PFSK-1 (cell line): ENCODE results near the gene MAPKAPK3.

Experiments
- POLR2AphosphoS5 ChIP-seq: IDR thresholded peaks from 2 replicates; pipeline ENCODE4 v1.6.1; 2012; ENCODE audit warnings: low read depth, mild to moderate bottlenecking, control low read depth, low read length, moderate library complexity
- SIN3A ChIP-seq: IDR thresholded peaks from 2 replicates; pipeline ENCODE4 v1.6.1; 2012; ENCODE audit warnings: mild to moderate bottlenecking, low read length, moderate library complexity, borderline replicate concordance; ENCODE audit not compliant: insufficient read depth
- TAF1 ChIP-seq: IDR thresholded peaks from 2 replicates; pipeline ENCODE4 v1.6.1; 2012; ENCODE audit warnings: low read length, control low read depth, borderline replicate concordance; ENCODE audit not compliant: insufficient read depth

DNA sequence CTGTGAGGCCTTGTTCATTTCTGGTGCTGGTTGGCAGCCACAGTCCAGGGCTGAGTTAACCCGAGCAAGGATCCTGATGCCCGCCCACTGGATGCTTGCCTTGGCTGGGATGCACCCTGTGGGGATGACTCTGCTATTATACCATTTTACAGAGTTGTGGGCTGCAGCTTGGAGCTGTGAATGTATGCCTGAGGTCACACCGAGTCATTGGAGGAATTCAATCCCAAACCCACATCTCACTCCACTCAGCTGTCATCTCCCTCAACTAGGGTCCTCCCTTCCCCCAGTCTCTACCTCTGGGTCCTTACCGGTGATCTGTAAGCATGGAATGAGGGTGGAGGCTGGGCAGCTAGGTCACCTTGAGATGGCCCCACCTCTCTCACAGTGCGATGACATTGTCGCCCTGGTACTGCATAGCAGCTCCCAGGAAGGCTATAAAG is 22.1 kb downstream of the MAPKAPK3 start:
- TF ChIP-seq POLR2AphosphoS5 = no peak
- TF ChIP-seq TAF1 = no peak
- TF ChIP-seq SIN3A = no peak
